ENCODE results near the gene SELENOT. TPM values are rescaled to one million over a fixed set of nuclear protein-coding genes. Genes with fewer than 3 reads are reported as not detected.
"Not testable (repeated sequence)": the region's sequence is repeated elsewhere in the genome, so short reads cannot be mapped to it uniquely, and the experiment has no call there.

Gene SELENOT
- polyA plus RNA-seq, 1 experiment = 588 TPM

DNA sequence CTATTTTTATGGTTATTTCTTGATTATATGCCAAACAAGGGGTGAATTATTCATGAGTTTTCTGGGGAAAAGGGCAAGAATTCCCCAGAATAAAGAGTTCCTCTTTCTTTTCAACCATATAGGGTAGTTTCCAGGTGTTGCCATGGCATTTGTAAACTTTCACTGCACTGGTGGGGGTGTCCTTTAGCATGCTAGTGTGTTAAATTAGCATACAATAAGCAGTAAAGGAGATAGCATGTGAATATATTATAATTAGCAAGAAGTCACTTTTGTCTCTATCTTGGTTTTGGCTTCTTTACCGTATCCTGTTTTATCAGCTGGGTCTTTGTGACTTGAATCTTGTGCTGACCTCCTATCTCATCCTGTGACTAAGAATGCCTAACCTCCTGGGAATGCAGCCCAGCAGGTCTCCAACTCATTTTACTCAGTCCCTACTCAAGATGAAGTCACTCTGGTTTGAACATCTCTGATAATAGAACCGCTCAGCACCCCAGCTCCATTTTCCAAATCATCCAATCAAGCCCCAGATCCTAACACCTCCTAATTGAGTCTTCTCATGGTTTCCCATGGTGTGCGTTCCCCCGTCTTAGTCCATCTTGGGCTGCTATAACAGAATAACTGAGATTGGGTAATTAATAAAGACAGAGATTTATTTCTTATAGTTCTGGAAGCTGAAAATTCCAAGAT is 3.4 kb upstream of the SELENOT start:
- Histone ChIP-seq H3K27me3 (ENCODE audit: control insufficient read depth, insufficient read depth, low read length) (no peaks in the 10 kb centered on the region), H3K9me3 (ENCODE audit: control insufficient read depth, insufficient read depth, low read length) (peaks cover 4% of the 10 kb centered on the region; the same call in 1 of the 2 replicates), H3K4me3 (ENCODE audit: low read depth, low read length) (no peak overlapping the region), H3K27ac (ENCODE audit: low read depth, low read length) (peak overlapping the region; percentile 82)
- CTCF ChIA-PET = no interaction called here
- TF ChIP-seq, protein P1, sequence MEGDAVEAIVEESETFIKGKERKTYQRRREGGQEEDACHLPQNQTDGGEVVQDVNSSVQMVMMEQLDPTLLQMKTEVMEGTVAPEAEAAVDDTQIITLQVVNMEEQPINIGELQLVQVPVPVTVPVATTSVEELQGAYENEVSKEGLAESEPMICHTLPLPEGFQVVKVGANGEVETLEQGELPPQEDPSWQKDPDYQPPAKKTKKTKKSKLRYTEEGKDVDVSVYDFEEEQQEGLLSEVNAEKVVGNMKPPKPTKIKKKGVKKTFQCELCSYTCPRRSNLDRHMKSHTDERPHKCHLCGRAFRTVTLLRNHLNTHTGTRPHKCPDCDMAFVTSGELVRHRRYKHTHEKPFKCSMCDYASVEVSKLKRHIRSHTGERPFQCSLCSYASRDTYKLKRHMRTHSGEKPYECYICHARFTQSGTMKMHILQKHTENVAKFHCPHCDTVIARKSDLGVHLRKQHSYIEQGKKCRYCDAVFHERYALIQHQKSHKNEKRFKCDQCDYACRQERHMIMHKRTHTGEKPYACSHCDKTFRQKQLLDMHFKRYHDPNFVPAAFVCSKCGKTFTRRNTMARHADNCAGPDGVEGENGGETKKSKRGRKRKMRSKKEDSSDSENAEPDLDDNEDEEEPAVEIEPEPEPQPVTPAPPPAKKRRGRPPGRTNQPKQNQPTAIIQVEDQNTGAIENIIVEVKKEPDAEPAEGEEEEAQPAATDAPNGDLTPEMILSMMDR (IDR thresholded peaks at IDR 0.05; ENCODE audit: low read depth, low read length) = no peak
- DNase-seq (ENCODE audit: low read depth, low spot score) = no peak
- POLR2A ChIA-PET = no interaction called here

DNA sequence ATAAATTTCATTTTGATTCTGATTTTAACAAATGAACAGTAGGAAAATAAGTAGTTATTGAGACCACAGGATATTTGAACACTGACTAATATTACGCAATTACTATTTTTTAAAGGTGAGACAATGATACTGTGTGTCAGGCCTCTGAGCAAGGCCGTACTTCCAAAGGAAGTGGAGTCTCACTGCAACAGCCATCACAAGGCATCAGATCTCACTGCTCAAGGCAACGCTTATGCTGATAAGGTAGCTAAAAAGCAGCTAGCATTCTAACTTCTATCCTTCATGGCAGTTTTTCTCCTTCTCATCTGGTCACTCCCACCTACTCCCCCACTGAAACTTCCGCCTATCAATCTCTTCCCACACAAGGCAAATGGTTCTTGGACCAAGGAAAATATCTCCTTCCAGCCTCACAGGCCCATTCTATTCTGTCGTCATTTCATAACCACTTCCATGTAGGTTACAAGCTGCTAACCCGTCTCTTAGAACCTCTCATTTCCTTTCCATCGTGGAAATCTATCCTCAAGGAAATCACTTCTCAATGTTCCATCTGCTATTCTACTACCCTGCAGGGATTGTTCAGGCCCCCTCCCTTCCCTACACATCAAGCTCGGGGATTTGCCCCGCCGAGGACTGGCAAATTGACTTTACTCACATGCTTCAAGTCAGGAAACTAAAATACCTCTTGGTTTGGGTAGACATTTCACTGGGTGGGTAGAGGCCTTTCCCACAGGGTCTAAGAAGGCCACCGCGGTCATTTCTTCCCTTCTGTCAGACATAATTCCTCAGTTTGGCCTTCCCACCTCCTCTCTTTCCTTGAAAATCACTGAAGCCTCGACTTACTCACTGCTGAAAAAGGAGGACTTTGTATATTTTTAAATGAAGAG is 2.2 kb upstream of the SELENOT start:
- POLR2A ChIA-PET; H3K27me3 ChIP-seq (ENCODE audit: control insufficient read depth, insufficient read depth, low read length); CTCF ChIA-PET; H3K4me3 ChIP-seq (ENCODE audit: low read depth, low read length); H3K27ac ChIP-seq (ENCODE audit: low read depth, low read length); H3K9me3 ChIP-seq (ENCODE audit: control insufficient read depth, insufficient read depth, low read length); DNase-seq (ENCODE audit: low read depth, low spot score): not testable (repeated sequence)

DNA sequence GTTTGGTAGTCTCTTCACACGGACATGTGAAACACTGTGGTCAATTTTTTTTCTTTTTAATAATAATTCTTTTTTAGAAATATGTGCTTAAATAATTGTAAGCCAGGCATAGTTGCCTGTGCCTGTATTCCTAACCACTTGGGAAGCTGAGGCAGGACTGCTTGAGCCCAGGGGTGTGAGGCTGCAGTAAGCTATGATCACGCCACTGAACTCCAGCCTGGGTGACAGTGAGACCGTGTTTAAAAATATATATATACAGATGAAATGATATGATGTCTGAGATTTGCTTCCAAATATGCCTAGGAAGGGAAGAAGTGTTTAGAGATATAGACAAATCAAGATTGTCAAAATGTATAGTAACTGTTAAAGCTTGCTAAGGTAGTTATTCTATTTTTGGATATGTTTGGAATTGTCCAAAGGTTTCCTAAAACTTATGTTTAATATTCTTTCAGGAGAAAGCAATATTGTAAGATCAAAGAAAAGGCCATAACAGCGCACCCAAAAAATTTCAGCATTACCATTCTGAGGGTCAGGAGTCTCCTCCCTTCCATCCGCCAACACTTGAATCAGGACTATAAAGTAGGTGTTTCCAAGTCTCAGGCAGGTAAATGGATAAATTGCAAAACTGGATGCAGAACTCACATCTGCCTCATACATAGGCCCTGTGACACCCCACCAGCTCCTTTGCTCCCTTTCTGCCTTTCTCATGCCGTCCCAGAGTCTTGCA is 532 bp upstream of the SELENOT start:
- DNase-seq (ENCODE audit: low read depth, low spot score) = no peak
- ChIA-PET POLR2A (interaction anchor here (0.7 to 1.2 kb wide), 8 partner anchors 10 to 161 kb away, joined by 3 to 7 read pairs (median 5); partner anchors contain the start of gene ERICH6), CTCF (interaction anchor here (0.8 to 1.2 kb wide), 3 partner anchors 10 to 161 kb away, joined by 4 read pairs; partner anchors contain the start of gene SIAH2)
- TF ChIP-seq, protein P1 (IDR thresholded peaks at IDR 0.05; ENCODE audit: low read depth, low read length) = no peak
- Histone ChIP-seq H3K27me3 (ENCODE audit: control insufficient read depth, insufficient read depth, low read length) (no peaks in the 10 kb centered on the region), H3K27ac (ENCODE audit: low read depth, low read length) (no peak overlapping the region), H3K4me3 (ENCODE audit: low read depth, low read length) (peak overlapping the region; percentile 91), H3K9me3 (ENCODE audit: control insufficient read depth, insufficient read depth, low read length) (peaks cover 4% of the 10 kb centered on the region; the same call in 1 of the 2 replicates)

DNA sequence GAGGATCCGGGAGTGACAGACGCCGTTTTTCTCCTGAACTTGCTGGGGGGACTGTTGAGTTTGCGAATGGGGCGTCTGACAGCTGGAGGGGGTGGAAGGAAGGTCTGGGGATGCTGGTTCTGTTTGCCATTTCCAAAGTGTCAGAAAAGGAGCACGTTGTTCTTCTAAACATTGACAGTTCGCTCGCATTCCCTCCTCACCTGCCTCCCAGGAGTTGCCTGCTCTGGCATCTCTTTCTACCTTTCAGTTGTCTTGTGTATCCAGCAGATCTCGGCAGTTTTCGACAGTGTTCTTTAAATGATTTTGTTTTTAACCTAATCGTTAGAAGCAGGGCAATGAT is 829 bp downstream of the SELENOT start:
- no peak for DNase-seq (ENCODE audit: low read depth, low spot score)
- Histone ChIP-seq H3K4me3 (ENCODE audit: low read depth, low read length) (peak overlapping the region; percentile 91), H3K27me3 (ENCODE audit: control insufficient read depth, insufficient read depth, low read length) (no peaks in the 10 kb centered on the region), H3K27ac (ENCODE audit: low read depth, low read length) (peak overlapping the region; percentile 97), H3K9me3 (ENCODE audit: control insufficient read depth, insufficient read depth, low read length) (peaks cover 4% of the 10 kb centered on the region; the same call in 1 of the 2 replicates)
- TF ChIP-seq, protein P1 (IDR thresholded peaks at IDR 0.05; ENCODE audit: low read depth, low read length) = no peak
- CTCF ChIA-PET = no interaction called here
- POLR2A ChIA-PET = no interaction called here

DNA sequence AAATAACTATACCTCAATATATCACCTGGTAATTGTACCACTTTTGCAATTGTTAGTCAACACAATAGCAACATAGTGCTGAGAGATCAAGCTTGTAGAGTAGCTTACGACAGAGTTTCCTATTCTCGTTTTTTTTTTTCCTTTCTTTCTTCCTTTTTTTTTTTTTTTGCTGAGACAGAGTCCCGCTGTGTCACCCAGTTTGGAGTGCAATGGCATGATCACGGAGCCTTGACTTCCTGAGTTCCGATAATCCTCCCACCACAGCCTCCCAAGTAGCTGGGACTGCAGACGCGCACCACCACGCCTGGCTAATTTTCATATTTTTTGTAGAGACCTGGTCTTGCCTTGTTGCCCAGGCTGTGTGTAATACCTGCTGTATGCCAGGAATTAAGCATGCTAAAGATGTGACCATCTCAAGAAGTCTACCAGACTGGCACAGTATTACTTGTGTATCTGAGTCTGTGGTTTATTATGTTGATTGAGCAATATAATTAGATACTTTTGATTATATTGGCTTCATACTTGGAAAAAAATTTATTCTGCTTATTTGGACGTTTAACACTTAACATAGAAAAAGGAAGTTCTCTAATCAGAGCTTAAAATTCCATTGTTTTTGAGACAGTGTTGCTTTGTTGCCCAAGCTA is 3.0 kb downstream of the SELENOT start:
- TF ChIP-seq, protein P1 (IDR thresholded peaks at IDR 0.05; ENCODE audit: low read depth, low read length) = no peak
- H3K4me3 ChIP-seq (ENCODE audit: low read depth, low read length) = no peak overlapping the region
- H3K27me3 ChIP-seq (ENCODE audit: control insufficient read depth, insufficient read depth, low read length) = no peaks in the 10 kb centered on the region
- DNase-seq (ENCODE audit: low read depth, low spot score) = no peak
- ChIA-PET POLR2A (interaction anchor here (0.7 kb wide), 1 partner anchor 97 kb away, joined by 5 read pairs; the partner anchor contains the start of gene ERICH6), CTCF (no interaction called here)
- no peak overlapping the region for H3K27ac ChIP-seq (ENCODE audit: low read depth, low read length)
- H3K9me3 ChIP-seq (ENCODE audit: control insufficient read depth, insufficient read depth, low read length) = peaks cover 4% of the 10 kb centered on the region; the same call in 1 of the 2 replicates

All from AG04450 (cell line).